WTC11 (cell line): Measurements from ENCODE around the gene LSP1. TPM values are rescaled to one million over a fixed set of nuclear protein-coding genes. Genes with fewer than 3 reads are reported as not detected.

Experiments
- ATAC-seq: fragments of 200-7000 bp; cut with Tn5 transposase; 2 replicates; pipeline ENCODE4 v1.10.0; 2021; ENCODE audit warnings: mild to moderate bottlenecking, moderate library complexity
- CTCF ChIA-PET: fragments of 300-600 bp; sonication (Branson Sonifier 250); formaldehyde crosslinking; loops from one replicate; lab custom pipeline; 2021; ENCODE audit warnings: antibody characterized with exemption; lab: Charles Lee
- POLR2A ChIA-PET: fragments of 350-600 bp; sonication (Branson Sonifier 250); formaldehyde crosslinking; loops from one replicate; lab custom pipeline; 2021; ENCODE audit warnings: antibody characterized with exemption; lab: Charles Lee
- DNase-seq: peaks from one replicate; pipeline ENCODE4 v3.0.0; 2021; ENCODE audit warnings: low spot score
- H3K27ac Mint-ChIP-seq: 2 replicates; pipeline ENCODE4 v1.8.0; 2021; ENCODE audit warnings: mixed read lengths
- H3K27me3 Mint-ChIP-seq: 2 replicates; pipeline ENCODE4 v1.8.0; 2021; ENCODE audit warnings: low read depth, mild to moderate bottlenecking, moderate library complexity, mixed read lengths
- H3K36me3 Mint-ChIP-seq: 2 replicates; pipeline ENCODE4 v1.8.0; 2021; ENCODE audit warnings: mixed read lengths
- H3K4me1 Mint-ChIP-seq: 2 replicates; pipeline ENCODE4 v1.8.0; 2022; ENCODE audit warnings: mixed read lengths
- H3K4me3 Mint-ChIP-seq: 2 replicates; pipeline ENCODE4 v1.8.0; 2021; ENCODE audit warnings: mild to moderate bottlenecking, moderate library complexity, mixed read lengths
- H3K9me3 Mint-ChIP-seq: 2 replicates; pipeline ENCODE4 v1.8.0; 2021; ENCODE audit warnings: mixed read lengths
- CBFB ChIP-seq: sonication (generic); formaldehyde crosslinking; IDR thresholded peaks from 2 replicates; pipeline ENCODE4 v1.8.1; 2022; ENCODE audit warnings: mild to moderate bottlenecking, low read depth, missing genetic modification reagents
- CTCF ChIP-seq: fragments of 200-600 bp; IDR thresholded peaks from 2 replicates; pipeline ENCODE4 v1.8.0; 2022; ENCODE audit warnings: antibody characterized with exemption
- E2F1 ChIP-seq: sonication (generic); formaldehyde crosslinking; IDR thresholded peaks from 2 replicates; pipeline ENCODE4 v1.8.0; 2022; ENCODE audit warnings: mild to moderate bottlenecking, missing genetic modification reagents
- GTF2I ChIP-seq: fragments of 250-450 bp; sonication (Bioruptor Pico); conservative IDR thresholded peaks from 2 replicates; pipeline ENCODE4 v1.4.0; 2021; ENCODE audit warnings: mild to moderate bottlenecking
- HMGXB4 ChIP-seq: sonication (generic); formaldehyde crosslinking; IDR thresholded peaks from 2 replicates; pipeline ENCODE4 v1.8.1; 2023; ENCODE audit warnings: mild to moderate bottlenecking, moderate library complexity, missing genetic modification reagents
- NFYB ChIP-seq: sonication (generic); formaldehyde crosslinking; conservative IDR thresholded peaks from 2 replicates; pipeline ENCODE4 v1.8.0; 2022; ENCODE audit warnings: low read depth, missing genetic modification reagents
- PRDM15 ChIP-seq: sonication (generic); formaldehyde crosslinking; IDR thresholded peaks from 2 replicates; pipeline ENCODE4 v1.8.0; 2022; ENCODE audit warnings: missing genetic modification reagents
- SP1 ChIP-seq: sonication (generic); formaldehyde crosslinking; conservative IDR thresholded peaks from 2 replicates; pipeline ENCODE4 v1.8.1; 2022; ENCODE audit warnings: missing genetic modification reagents
- TEAD4 ChIP-seq: sonication (generic); formaldehyde crosslinking; IDR thresholded peaks from 2 replicates; pipeline ENCODE4 v1.8.0; 2022; ENCODE audit warnings: mild to moderate bottlenecking, missing genetic modification reagents
- ZBTB21 ChIP-seq: sonication (generic); formaldehyde crosslinking; IDR thresholded peaks from 2 replicates; pipeline ENCODE4 v1.8.1; 2023; ENCODE audit warnings: mild to moderate bottlenecking, missing genetic modification reagents, borderline replicate concordance
- ZNF121 ChIP-seq: sonication (generic); formaldehyde crosslinking; IDR thresholded peaks from 2 replicates; pipeline ENCODE4 v1.8.0; 2023; ENCODE audit warnings: missing genetic modification reagents
- ZNF138 ChIP-seq: sonication (generic); formaldehyde crosslinking; conservative IDR thresholded peaks from 2 replicates; pipeline ENCODE4 v1.8.1; 2022; ENCODE audit warnings: mild to moderate bottlenecking, moderate library complexity, missing genetic modification reagents
- ZNF219 ChIP-seq: sonication (generic); formaldehyde crosslinking; IDR thresholded peaks from 2 replicates; pipeline ENCODE4 v1.8.0; 2023; ENCODE audit warnings: missing genetic modification reagents, mild to moderate bottlenecking, borderline replicate concordance
- ZNF263 ChIP-seq: sonication (generic); formaldehyde crosslinking; IDR thresholded peaks from 2 replicates; pipeline ENCODE4 v1.8.1; 2022; ENCODE audit warnings: low read depth, mild to moderate bottlenecking, moderate library complexity, missing genetic modification reagents
- ZNF281 ChIP-seq: sonication (generic); formaldehyde crosslinking; IDR thresholded peaks from 2 replicates; pipeline ENCODE4 v1.8.0; 2023; ENCODE audit warnings: mild to moderate bottlenecking, missing genetic modification reagents
- total RNA-seq: library from RNA; stranded (reverse); gene quantifications from 3 replicates; pipeline ENCODE4 v1.2.3, GENCODE V29; 2021

LSP1 gene
- total RNA-seq, 1 experiment from 2014 or later, result 0.77 TPM

- POLR2A ChIA-PET, result interaction anchor here (0.6 to 1.0 kb wide), 3 partner anchors 86 to 254 kb away, joined by 3 read pairs; no protein-coding TSS in a partner anchor
- DNase-seq, result peak; percentile 89
- CTCF ChIA-PET, result interaction anchor here (0.5 to 3.8 kb wide), 92 partner anchors 9 to 416 kb away, joined by 3 to 159 read pairs (median 5); partner anchors contain the start of genes H19, IGF2, LSP1 and MRPL23
- TF ChIP-seq CTCF, result peak; percentile 95
- peak; percentile 84 for TF ChIP-seq ZNF281 (CRISPR knock-in tag)
- TF ChIP-seq TEAD4 (CRISPR knock-in tag), result no peak
- TF ChIP-seq ZNF121 (CRISPR knock-in tag), result 0 out of 2 replicates have a peak, but pooled peaks have one; percentile 22
- H3K4me1 Mint-ChIP-seq, result no peaks in the 10 kb centered on the region
- no peak overlapping the region for H3K27ac Mint-ChIP-seq
- H3K4me3 Mint-ChIP-seq, result no peak overlapping the region
- ATAC-seq, result peak; percentile 97
- no peaks in the 10 kb centered on the region for H3K36me3 Mint-ChIP-seq
- H3K9me3 Mint-ChIP-seq, result no peaks in the 10 kb centered on the region
- no peaks in the 10 kb centered on the region; the same call in 1 of the 2 replicates for H3K27me3 Mint-ChIP-seq
Measured at GRCh38 chr11:1882265-1883238, 29.7 kb downstream of the LSP1 start.

- TF ChIP-seq ZNF121 (CRISPR knock-in tag) (no peak), ZBTB21 (CRISPR knock-in tag) (no peak), ZNF219 (CRISPR knock-in tag) (no peak), ZNF138 (CRISPR knock-in tag) (no peak)
- H3K27ac Mint-ChIP-seq, result no peak overlapping the region
- CTCF ChIA-PET, result interaction anchor here (0.5 to 3.8 kb wide), 40 partner anchors 11 to 309 kb away, joined by 3 to 159 read pairs (median 10); partner anchors contain the start of genes H19, IGF2, LSP1 and MRPL23
- no peaks in the 10 kb centered on the region for H3K9me3 Mint-ChIP-seq
- POLR2A ChIA-PET, result interaction anchor here (1.0 kb wide), 1 partner anchor 85 kb away, joined by 3 read pairs; no protein-coding TSS in a partner anchor
- ATAC-seq (no peak), DNase-seq (no peak)
- no peak overlapping the region for H3K4me3 Mint-ChIP-seq
- H3K27me3 Mint-ChIP-seq, result no peaks in the 10 kb centered on the region; the same call in 1 of the 2 replicates
- no peaks in the 10 kb centered on the region for H3K4me1 Mint-ChIP-seq
- no peaks in the 10 kb centered on the region for H3K36me3 Mint-ChIP-seq
Measured at GRCh38 chr11:1883346-1884302, 30.7 kb downstream of the LSP1 start.

GRCh38 chr11:1884303-1884700 lies 31.4 kb downstream of the LSP1 start:
- no peak overlapping the region for H3K4me3 Mint-ChIP-seq
- H3K27ac Mint-ChIP-seq, result no peak overlapping the region
- no peaks in the 10 kb centered on the region for H3K4me1 Mint-ChIP-seq
- no peaks in the 10 kb centered on the region; the same call in 1 of the 2 replicates for H3K27me3 Mint-ChIP-seq
- ChIA-PET POLR2A (no interaction called here), CTCF (interaction anchor here (0.6 to 3.8 kb wide), 6 partner anchors 32 to 272 kb away, joined by 3 to 159 read pairs (median 20); partner anchors contain the start of gene MRPL23)
- H3K9me3 Mint-ChIP-seq, result no peaks in the 10 kb centered on the region
- ATAC-seq (no peak), DNase-seq (no peak)
- H3K36me3 Mint-ChIP-seq, result no peaks in the 10 kb centered on the region
- TF ChIP-seq NFYB (no peak), E2F1 (no peak), PRDM15 (CRISPR knock-in tag) (no peak), ZNF263 (CRISPR knock-in tag) (no peak), GTF2I (CRISPR knock-in tag) (no peak), HMGXB4 (CRISPR knock-in tag) (no peak), CBFB (CRISPR knock-in tag) (no peak), SP1 (CRISPR knock-in tag) (no peak)
